ENCODE measurements around the gene C10orf67. TPM values are rescaled to one million over a fixed set of nuclear protein-coding genes. Genes with fewer than 3 reads are reported as not detected.

The C10orf67 gene
- total RNA-seq, 3 donors from 2014 or later: 0.29 TPM; not detected in 2

DNA sequence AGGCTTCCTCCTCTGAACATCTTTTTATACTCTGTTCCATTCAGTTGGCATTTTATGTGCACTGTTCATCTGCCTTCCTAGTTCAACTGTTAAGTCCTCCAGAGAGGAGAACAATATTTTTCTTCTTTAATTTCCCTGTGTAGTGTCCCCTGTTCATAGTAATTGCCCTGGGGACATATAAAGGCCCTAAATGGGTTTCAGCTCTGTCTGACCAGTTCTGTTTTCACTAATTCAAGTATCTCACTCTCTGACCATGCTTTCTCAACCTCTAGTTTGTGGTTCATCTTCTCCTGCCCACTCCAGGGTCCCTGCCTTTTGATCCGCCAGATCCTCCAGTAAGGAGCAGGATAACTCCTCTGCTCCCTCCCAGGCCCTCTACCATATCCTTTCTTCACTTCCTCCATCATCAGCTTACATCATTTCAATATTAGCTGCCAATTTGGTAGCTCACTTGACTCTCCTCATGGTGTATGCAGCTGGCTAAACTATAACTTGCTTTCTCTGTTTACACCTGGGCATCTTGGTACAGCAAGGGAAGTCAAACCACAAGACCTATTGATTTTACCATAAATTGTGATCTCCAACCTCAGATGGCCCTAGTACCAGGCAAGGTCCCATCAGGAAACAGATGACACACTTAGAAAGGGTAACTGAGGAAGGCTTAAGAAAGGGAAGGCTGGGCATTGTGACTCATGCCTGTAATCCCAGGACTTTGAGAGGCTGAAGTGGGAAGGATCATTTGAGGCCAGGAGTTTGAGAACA lies 17.7 kb upstream of the C10orf67 start:
- no peaks in the 10 kb centered on the region for H3K4me1 ChIP-seq
- DNase-seq (ENCODE audit: low spot score in 2 of 2): no peak
- no peak for TF ChIP-seq CTCF (IDR thresholded peaks at IDR 0.05)
- no peak for TF ChIP-seq POLR2AphosphoS5 (IDR thresholded peaks at IDR 0.05)
- TF ChIP-seq POLR2A (IDR thresholded peaks at IDR 0.05): no peak
- H3K27me3 ChIP-seq: no peaks in the 10 kb centered on the region
- intact Hi-C loops (cut with DNase I; ENCODE audit: low total_unique reads): no loop called here
- H3K9me3 ChIP-seq: no peaks in the 10 kb centered on the region
- H3K27ac ChIP-seq: no peak overlapping the region
- no peaks in the 10 kb centered on the region for H3K36me3 ChIP-seq
- H3K4me3 ChIP-seq: no peak overlapping the region

DNA sequence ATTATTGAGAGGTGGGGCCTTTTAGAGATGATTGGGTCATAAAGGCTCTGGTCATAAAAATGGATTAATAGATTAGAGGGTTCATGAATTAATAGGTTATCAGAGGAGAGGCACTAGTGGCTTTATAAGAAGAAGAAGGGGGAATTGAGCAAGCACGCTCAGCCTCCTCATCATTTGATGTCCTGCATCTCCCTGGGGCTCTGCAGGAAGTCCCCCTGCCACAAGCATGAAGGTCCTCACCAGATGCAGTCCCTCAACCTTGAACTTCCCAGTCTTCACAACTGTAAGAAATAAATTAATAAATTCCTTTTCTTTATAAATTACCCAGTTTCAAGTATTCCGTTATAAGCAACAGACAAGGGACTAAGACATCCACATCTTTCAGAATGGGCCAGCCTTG lies 17.1 kb upstream of the C10orf67 start:
- H3K27ac ChIP-seq: no peak overlapping the region
- H3K36me3 ChIP-seq: no peaks in the 10 kb centered on the region
- TF ChIP-seq CTCF (IDR thresholded peaks at IDR 0.05): no peak
- no peak for TF ChIP-seq POLR2A (IDR thresholded peaks at IDR 0.05)
- TF ChIP-seq POLR2AphosphoS5 (IDR thresholded peaks at IDR 0.05): no peak
- intact Hi-C loops (cut with DNase I; ENCODE audit: low total_unique reads): no loop called here
- DNase-seq (ENCODE audit: low spot score in 2 of 2): no peak
- no peaks in the 10 kb centered on the region for H3K9me3 ChIP-seq
- H3K4me1 ChIP-seq: no peaks in the 10 kb centered on the region
- no peak overlapping the region for H3K4me3 ChIP-seq
- H3K27me3 ChIP-seq: no peaks in the 10 kb centered on the region

- no peaks in the 10 kb centered on the region for H3K36me3 ChIP-seq
- intact Hi-C loops (cut with DNase I; ENCODE audit: low total_unique reads): no loop called here
- no peaks in the 10 kb centered on the region for H3K27me3 ChIP-seq
- no peaks in the 10 kb centered on the region for H3K9me3 ChIP-seq
- no peak for DNase-seq (ENCODE audit: low spot score in 2 of 2)
- no peak overlapping the region for H3K4me3 ChIP-seq
- no peaks in the 10 kb centered on the region for H3K4me1 ChIP-seq
- no peak for TF ChIP-seq POLR2A (IDR thresholded peaks at IDR 0.05)
- no peak for TF ChIP-seq POLR2AphosphoS5 (IDR thresholded peaks at IDR 0.05)
- no peak for TF ChIP-seq CTCF (IDR thresholded peaks at IDR 0.05)
- H3K27ac ChIP-seq: no peak overlapping the region
These were observed 15.2 kb upstream of the C10orf67 start for GRCh38 chr10:23359692-23360380.

GRCh38 chr10:23358357-23358756 lies 13.8 kb upstream of the C10orf67 start:
- TF ChIP-seq POLR2AphosphoS5 (IDR thresholded peaks at IDR 0.05): no peak
- TF ChIP-seq CTCF (IDR thresholded peaks at IDR 0.05): no peak
- no peak for TF ChIP-seq POLR2A (IDR thresholded peaks at IDR 0.05)

GRCh38 chr10:23354630-23355279 lies 10.2 kb upstream of the C10orf67 start:
- no peak for TF ChIP-seq POLR2AphosphoS5 (IDR thresholded peaks at IDR 0.05)
- Histone ChIP-seq H3K27ac (no peak overlapping the region), H3K27me3 (no peaks in the 10 kb centered on the region), H3K36me3 (no peaks in the 10 kb centered on the region), H3K4me1 (no peaks in the 10 kb centered on the region), H3K4me3 (no peak overlapping the region), H3K9me3 (no peaks in the 10 kb centered on the region)
- no peak for DNase-seq (ENCODE audit: low spot score in 2 of 2)
- intact Hi-C loops (cut with DNase I; ENCODE audit: low total_unique reads): no loop called here

More at GRCh38 chr10:23358357-23358756, 13.8 kb upstream of the C10orf67 start:
- no peaks in the 10 kb centered on the region for H3K27me3 ChIP-seq
- H3K27ac ChIP-seq: no peak overlapping the region
- no peaks in the 10 kb centered on the region for H3K36me3 ChIP-seq
- no peak overlapping the region for H3K4me3 ChIP-seq
- H3K9me3 ChIP-seq: no peaks in the 10 kb centered on the region
- DNase-seq (ENCODE audit: low spot score in 2 of 2): no peak
- no peaks in the 10 kb centered on the region for H3K4me1 ChIP-seq
- intact Hi-C loops (cut with DNase I; ENCODE audit: low total_unique reads): no loop called here
